GM19395 (cell line): ENCODE results near the gene WWOX.

Experiments used
- ATAC-seq: cut with Tn5 transposase; IDR thresholded peaks from one replicate; pipeline ENCODE4 v1.9.1; 2021; ENCODE audit warnings: mild to moderate bottlenecking, moderate library complexity; ENCODE audit not compliant: unreplicated experiment

WWOX gene

DNA sequence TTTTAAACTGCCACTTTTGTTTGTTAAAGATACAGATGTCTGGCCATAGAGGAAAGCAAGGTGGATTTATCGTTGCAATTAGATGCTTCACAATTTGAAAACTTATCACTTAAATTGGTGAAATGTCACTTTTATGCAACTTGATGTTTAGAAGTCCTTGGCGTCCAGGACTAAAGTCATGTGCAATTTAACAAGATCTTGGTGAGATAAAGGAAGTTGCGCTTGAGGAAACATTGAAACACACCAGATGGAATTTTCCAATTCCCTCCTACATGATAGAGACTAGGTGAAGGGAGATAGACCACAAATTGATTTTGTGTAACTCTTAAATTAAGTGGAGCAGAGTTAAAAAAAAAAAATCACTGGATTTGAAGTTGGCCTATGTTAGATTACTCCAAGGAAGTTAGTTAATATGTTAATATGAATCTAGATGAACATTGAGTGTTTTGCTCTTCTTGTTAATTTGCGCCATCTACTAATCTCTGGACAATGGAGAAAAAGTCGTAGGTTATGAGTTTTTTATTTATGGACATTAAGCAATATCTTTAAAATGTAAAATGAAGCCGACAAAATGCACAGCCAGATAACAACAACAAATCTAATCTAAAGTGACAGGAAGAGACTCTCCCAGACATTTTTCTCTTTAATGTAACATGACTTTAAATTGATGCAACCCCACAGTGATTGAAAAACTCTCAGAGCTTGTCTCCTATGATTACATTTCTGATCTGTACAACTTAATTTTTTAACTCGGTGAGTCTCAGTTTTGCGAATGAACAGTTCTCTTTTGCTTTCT lies 119.6 kb downstream of the WWOX start:
- no peak for ATAC-seq

DNA sequence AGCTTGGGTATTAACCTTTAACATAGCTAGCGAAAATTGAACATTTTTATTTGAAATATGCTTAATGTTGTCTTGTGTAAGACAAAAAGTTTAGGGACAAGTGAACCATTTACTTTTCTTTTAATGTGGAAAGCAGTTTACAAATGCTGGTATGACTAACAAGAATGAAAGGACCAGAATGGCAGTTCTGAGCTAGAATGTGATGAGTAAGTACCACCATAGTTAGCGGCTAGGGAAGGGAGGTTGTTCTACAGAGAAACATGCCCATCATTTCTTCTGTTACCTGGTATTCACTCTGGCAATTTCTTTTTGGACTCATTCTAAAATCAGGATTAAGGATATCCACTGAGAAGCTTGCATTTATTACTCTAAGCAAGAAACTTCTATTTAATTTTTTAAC lies 121.1 kb downstream of the WWOX start:
- ATAC-seq = no peak

DNA sequence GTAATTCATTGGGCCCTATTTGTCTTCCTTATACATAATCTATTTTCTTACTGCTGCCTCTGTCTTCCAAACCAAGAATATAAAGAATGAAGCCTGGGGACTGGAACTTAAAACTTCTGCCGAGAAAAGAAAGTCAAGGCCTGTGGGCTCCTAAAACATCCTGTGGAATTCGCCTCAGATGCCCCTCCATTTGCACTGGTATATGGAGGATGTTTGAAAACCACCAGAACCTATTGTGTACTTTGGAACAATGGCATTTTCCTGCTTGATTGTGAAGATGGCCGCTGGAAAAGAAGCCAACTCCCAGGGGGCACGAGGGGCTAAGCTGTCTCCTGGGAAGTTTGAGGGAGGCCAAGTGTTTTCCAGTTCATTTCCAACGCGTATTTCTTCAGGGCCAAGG lies 122.4 kb downstream of the WWOX start:
- ATAC-seq = no peak

DNA sequence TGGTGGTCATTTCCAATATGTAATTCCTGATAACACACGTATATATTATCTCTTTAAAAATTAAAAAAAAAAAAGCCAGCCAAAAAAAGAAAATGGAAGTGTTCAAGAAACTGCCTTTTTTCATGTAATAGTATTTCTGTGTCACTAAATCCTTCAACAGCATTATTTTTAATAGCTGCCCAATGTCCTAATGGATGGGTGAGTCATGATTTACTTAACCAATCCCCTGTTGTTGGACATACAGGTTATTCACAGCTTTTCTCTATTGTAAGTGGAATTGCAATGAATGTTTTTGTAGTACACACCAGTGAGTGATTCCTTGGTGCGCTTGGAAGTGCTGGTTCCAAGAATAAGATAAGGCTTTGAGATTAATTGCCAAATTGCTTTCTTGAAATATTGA lies 124.9 kb downstream of the WWOX start:
- ATAC-seq = no peak

DNA sequence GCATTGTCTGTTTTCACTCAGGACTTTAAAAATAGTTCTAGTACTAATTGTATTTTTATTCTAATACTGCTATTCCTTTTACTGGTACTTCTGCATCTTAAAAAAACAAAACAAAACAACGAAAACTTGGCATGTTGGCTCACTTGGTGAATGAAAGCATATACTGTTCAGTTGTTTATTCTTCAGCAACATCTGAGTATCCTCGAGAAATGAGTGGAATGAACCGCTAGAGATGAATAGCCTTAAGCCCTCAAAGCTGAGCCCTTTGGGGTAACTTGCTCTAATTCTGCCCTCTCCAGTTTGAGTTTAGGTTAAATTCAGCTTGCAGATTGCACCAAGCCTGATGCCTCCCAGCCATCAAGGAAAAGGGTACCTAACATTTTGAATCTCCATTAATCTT lies 126.5 kb downstream of the WWOX start:
- ATAC-seq = no peak

DNA sequence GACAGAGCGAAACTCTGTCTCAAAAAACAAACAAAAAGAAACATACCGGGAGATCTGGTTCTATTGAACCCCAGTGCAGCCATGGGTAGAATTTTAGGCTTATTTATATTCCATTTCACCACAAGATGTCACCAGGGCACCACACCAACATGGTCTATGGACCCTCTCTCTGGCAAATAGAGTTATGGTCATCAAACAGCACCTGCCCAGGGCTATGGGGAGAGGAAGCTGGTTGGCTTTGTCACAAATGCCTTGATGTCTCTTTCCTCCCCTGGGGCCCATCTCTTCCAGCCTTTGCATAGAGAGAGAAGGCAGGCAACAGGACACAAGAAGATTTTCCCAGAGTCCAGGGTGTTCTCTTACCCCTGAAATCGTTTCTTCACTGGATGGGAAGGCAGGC lies 128.4 kb downstream of the WWOX start:
- no peak for ATAC-seq

DNA sequence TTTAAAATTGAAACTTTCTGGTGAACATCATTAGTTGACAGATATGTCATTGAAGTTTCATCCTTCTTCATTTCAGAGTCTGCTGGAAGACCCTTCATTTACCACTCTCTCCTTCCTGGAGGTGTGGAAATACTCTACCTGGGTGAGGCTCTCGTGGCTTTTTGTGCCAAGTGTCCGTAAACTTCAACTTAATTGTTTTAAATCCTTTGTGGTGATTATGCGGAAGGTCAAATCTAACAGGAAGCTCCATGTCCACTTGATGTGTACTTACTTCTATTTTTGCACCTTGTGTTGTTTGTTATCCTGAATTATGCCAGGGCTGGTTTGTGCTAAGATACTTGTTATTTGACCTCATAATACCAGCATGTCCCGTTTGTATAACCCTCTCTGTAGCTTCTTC lies 129.2 kb downstream of the WWOX start:
- ATAC-seq = no peak

DNA sequence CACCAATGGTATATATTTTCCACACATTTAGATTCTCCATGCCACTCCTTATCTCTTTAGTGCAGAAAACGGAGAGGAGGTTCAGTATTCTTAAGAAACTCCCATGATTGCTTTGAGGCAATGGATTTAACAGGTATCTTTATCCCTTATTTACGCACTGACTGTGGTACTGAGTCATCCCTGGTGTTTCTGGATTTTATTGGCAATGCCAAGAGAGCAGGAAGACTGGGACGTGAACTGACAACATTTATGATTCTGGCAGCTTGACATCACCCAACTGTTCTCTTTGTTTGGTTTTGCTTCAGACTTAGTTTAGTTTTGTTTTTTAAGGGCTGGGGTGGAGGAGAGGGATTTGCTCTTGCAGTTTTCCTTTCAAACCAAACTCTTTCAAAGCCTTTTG lies 131.4 kb downstream of the WWOX start:
- no peak for ATAC-seq

DNA sequence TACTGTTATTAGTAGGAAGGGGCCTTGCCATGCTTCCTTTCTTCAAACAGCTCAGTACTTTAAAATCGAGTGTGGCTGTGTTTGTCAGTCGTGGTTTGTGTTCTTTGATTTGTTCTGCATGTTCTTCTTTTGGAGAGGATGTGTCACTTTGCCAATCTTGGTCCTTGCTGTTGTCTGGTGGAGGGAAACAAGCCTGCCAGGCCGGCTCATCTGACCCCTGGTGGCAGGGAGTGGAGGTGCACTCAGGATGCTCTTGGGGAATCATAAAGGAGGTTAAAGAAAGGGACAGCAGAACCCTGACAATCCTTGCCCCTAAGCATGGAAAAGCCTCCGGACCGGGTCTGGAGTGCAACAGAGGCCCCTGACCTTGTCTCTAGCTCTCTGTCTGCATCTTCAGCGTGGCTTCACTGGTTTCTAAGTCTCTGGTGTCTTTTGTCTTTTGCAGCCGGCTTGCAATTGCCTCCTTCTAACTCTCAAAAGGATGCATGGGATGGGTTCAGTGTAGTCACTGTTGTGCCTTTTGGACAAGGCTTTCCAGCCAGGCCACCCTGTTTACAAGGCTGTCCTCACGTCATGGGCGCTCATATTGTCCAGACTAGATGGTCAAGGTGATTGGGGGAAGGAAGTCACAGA lies 135.8 kb downstream of the WWOX start:
- ATAC-seq = peak; percentile 94

DNA sequence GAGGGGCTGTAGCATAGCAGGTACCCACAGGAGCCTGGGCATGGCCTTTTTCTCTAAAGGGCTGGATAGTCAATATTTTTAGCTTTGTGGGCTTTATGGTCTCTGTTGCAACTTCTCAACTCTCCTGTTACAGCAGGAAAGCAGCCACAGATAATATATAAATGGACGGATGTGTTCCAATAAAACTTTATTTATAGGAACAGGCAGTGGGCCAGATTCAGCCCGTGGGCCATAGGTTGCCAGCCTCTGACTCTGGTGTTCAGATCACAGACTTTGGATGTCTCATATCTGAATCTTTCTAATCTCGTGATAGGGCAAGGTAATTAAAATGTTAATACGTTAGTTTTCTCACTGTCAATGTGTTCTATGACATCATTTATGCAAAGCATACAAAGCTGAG lies 136.4 kb downstream of the WWOX start:
- ATAC-seq = no peak

DNA sequence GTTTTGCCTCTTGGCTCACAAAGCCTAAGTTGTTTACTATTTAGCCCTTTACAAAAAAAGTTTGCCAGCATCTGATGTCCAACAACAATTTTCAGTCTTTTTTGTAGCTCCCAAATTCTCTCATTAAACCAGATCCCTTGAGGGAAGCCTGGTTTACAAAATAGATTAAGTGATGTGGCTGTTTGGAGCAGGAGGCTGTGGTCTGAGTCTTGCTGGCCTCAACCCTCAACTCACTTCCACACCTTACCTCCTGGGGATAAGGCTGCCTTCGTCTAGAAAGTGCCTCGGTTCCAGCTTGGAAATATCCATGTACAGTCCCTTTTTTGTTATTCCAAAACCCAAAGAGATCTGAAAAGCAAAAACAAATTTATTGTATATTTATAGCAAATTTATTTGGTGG lies 138.4 kb downstream of the WWOX start:
- ATAC-seq = no peak

DNA sequence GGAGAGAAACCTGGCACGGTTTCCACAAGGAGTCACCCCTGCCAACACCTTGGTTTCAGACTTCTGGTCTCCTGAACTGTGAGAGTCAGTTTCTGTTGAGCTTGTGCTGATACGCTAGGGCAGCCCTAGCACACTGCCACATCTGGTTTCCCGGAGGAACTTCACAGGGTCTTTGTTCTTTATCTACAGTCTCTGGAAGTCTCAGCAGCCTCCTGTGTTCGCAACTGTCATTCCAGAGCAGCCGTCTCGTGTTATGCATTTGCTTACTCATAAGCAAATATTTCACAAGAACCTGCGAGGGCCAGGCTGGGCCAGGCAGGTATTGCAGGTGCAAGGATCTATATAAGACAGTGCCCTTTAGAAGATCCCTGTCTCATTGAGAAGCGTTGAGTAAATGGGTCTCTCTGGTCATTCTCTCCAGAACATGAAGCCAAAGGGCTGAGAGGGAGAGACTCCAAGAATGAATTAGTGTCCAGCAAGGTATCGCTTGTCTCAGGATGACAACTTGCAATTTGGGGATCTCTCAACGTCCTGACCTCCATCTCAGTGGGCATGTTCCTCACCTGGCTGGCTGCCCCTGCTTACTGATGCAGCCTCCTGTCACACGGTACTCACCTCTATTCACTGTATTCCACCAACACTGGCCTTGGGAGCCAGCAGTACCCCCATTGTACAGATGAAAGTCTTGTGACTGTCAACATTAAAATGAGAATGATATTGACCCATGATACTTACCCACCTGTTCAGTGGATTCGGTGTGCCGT lies 141.2 kb downstream of the WWOX start:
- ATAC-seq = no peak

DNA sequence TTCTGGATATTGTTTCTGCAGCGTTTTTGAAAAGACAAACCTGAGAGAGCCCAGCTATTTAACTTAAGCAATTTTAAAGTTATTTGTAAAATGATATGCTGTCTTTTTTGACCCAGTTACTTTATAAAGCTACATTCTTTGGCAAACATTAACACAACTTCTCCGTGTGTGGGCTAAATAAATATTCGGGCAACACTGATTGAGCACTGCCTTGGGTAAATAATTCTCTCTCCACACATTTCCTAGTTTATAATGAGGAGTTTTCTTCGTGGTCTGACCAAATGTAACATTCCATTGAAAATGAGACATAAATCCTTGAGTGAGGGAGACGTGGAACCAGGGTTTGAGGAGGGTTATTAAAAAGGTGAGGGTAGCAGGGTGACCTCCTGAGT lies 142.8 kb downstream of the WWOX start:
- ATAC-seq = no peak

DNA sequence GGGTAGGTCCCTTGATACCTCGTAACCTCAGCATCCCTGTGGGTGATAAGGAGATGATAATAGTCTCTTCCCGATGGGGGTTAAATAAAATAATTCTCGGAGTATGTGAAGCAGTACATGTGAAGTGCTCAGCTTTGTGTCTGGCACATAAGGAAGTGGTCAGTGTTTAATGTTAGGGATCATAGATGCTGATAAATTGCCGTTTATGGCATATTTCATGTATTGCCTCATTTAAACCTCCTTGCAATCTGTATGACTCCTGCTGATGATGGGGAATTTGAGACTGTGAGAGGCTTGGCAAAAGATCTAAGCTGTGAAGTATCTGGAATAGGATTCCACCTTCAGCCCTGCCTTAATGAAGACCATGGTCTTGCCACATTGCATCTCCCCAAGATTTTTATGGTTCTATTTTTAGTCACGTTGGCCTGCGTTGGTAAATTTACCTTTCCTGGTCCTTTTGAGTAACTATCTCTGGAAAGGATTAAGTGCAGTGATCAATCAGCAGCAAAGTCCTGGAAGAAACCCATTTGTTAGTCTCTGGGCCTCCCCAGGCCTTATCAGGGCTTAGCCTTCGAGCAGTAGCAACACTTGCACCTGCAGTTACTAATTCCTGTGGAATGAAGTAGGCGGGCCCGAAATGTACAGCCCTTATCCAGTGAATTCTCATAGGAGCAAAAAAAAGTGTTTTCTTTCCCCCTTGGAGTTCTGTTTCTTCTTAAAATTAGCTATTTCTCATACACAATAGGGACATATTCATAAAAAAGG lies 144.9 kb downstream of the WWOX start:
- ATAC-seq = no peak

DNA sequence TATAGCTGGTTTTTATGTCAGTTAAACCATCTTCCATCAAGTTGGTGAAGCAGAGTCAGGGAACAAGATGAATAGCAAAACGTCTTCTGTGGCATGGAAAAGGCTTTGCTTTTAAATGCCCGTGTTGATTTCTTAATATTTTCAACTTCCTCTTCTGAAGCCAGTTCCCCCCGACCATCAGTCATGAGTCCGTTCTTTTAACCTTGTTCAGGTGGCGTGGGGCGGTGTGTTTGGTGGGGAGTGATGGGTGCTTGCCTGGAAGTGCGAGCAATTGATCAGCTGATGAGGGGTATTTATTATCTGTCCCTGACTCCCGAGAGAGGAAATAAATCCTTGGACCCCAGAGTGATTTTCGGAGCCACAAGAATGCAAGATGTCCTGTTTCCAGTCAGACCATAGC lies 147.1 kb downstream of the WWOX start:
- ATAC-seq = no peak

DNA sequence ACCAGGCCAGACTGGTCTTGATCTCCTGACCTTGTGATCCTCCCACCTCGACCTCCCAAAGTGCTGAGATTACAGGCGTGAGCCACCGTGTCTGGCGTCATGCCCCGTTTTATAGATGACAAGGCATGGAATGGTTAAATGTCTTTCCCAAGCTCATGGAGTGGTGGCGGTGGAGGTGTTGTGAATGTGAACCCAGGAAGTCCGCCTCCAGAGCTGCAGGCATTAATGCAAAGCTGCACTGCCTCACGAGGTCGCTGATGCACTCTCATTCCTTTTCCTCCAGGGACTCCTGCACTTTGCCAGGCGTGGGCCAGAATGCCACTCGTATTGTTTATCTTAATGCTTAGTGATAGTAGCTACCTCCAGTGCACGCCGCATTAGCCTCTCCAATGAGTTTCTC lies 149.6 kb downstream of the WWOX start:
- ATAC-seq = no peak

DNA sequence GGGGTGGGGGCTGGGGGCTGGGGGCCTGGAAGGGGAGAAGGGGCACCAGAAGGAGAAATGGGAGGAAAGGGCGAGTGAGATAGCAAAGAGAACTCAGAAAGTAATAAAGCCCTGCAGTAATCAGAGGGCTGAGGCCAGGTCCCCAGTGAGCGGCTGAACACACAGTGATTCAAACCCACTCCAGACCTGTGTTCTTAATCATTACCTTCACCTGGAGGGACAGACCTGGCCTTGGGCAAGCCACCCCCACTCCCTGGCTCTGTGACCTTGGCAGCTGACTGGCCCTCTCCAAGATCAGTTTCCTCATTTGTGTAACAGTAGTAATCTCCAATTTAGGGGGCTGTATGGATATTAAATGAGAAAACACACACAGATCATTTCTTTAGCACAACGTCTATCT lies 150.4 kb downstream of the WWOX start:
- no peak for ATAC-seq

DNA sequence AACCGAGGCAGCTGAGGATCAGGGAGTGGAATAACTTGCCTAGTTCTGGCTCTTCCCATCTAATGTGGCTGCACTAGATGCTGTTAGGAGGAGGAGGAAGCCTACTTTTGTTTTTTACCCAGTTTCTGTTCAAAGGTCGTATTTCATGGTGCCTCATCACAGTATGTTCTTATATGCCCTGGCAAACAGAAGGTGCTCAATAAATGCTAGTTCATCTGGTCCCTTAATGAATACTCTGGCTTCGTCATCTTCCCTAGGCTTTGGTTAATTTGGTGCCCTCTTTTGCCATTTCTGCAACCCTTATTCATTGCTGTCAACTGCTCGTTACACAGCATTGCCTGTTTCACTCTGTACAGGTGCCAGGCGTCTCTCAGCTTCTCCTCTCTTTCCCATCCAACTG lies 151.7 kb downstream of the WWOX start:
- no peak for ATAC-seq

DNA sequence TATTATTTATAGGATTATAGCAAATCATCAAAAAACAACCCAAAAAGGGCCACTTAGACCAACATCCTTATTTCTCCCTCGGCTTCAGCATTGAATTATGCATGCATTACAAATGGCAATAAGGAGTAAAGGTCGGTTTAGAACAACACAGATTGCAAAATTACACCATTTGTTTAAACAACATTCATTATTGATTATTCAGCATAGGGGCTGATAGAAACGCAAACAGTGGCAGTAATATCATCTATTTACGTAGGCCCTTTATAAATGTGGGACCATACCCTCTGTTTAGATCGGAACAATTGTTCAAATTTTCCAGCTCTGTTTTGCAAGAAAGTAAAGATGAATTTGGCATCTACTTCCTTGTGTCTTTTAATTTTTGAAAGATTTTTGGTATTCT lies 153.3 kb downstream of the WWOX start:
- ATAC-seq = no peak

DNA sequence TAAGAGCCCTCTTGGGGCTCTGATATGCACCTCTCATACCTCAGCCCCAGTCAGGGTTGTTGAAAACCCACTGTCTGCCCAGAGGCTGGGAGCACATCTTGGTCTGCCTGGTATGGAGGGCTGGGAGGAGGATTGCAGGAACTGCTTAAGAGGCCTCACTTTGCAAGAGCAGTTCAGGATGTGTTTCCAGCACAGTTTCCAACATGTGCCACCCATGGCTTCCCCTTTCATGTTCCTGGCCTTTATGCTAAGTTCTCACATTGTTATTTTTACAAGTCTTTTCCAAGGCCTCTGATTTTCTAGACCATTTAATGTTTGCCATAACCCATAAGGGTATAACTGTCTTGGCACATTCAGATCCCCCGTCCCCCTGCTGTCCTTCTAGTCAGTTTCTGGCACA lies 155.4 kb downstream of the WWOX start:
- ATAC-seq = no peak

DNA sequence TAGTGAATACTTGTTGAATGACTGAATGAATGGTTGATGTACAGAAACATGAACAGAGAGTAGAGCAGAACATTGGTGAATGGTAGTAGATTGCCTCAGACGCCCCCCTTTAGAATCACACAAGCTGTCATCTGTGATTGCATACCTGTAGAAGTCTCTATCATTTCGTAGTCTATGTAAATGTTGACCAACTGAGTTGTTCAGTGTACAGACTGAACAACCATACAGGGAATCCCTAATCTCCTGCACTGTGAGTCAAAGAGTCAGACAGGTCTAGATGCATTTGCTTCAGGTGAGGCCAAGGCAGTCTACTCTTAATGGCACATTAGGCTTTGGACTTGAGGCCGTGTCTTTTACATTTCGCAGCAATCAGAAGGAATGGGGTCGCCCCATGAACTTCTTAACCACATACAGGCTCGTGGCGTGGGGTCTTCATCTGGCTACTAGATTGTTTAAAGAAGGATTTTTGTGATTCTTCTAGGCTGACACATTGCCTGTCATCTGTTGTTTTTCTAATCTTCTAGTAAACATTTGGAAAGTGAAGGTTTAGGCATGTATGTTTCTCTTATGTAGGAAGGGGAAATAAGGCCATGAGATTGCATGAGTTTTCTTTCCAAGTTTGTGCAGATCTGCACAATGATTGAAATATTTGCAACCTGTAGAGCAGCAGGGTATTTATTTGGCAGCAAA lies 157.4 kb downstream of the WWOX start:
- ATAC-seq = no peak
